ENCODE measurements around the gene RPL23. TPM values are rescaled to one million over a fixed set of nuclear protein-coding genes. Genes with fewer than 3 reads are reported as not detected.

Gene RPL23
- total and polyA plus RNA-seq, 9 of the 15 experiments (the other 6 are each of a cell fraction or from before 2014, with no cell fraction given): 1,745 to 3,667 (median 3,096) TPM

- no peak for TF ChIP-seq TRIM25 (IDR thresholded peaks at IDR 0.05; ENCODE audit: borderline replicate concordance)
- peak; percentile 74 for TF ChIP-seq BCOR (IDR thresholded peaks at IDR 0.05)
- peak; percentile 80 for TF ChIP-seq RFX1 (IDR thresholded peaks at IDR 0.05)
- no peak for TF ChIP-seq NCOA4 (IDR thresholded peaks at IDR 0.05; ENCODE audit: partially characterized antibody)
- no peak for TF ChIP-seq EWSR1 (IDR thresholded peaks at IDR 0.05; ENCODE audit: borderline replicate concordance, low read depth, partially characterized antibody)
- no peak for TF ChIP-seq ZKSCAN1 (IDR thresholded peaks at IDR 0.05; ENCODE audit: low read depth, low read length)
- no peak for TF ChIP-seq HNRNPH1 (optimal IDR thresholded peaks at IDR 0.05; ENCODE audit: low read depth, low read length)
- TF ChIP-seq, protein P1, sequence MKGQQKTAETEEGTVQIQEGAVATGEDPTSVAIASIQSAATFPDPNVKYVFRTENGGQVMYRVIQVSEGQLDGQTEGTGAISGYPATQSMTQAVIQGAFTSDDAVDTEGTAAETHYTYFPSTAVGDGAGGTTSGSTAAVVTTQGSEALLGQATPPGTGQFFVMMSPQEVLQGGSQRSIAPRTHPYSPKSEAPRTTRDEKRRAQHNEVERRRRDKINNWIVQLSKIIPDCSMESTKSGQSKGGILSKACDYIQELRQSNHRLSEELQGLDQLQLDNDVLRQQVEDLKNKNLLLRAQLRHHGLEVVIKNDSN (CRISPR knock-in tag; IDR thresholded peaks at IDR 0.05): no peak
- no peak for TF ChIP-seq ZNF174 (CRISPR knock-in tag; IDR thresholded peaks at IDR 0.05)
- no peak for TF ChIP-seq MBD2 (IDR thresholded peaks at IDR 0.05; ENCODE audit: borderline replicate concordance, low read depth)
- peak; percentile 54; the same call in 1 of the 2 replicates for TF ChIP-seq ZNF316 (IDR thresholded peaks at IDR 0.05)
- TF ChIP-seq NR2C2 (CRISPR knock-in tag; IDR thresholded peaks at IDR 0.05): no peak
- TF ChIP-seq NR2C2 (tag; IDR thresholded peaks at IDR 0.05): no peak
- no peak for TF ChIP-seq DDX20 (tag; IDR thresholded peaks at IDR 0.05; ENCODE audit: low read depth)
- TF ChIP-seq SMC3 (conservative IDR thresholded peaks at IDR 0.05; ENCODE audit: insufficient read depth, low read depth, low read length): no peak
- no peak for TF ChIP-seq TCF7 (IDR thresholded peaks at IDR 0.05; ENCODE audit: borderline replicate concordance)
- TF ChIP-seq, protein P2, sequence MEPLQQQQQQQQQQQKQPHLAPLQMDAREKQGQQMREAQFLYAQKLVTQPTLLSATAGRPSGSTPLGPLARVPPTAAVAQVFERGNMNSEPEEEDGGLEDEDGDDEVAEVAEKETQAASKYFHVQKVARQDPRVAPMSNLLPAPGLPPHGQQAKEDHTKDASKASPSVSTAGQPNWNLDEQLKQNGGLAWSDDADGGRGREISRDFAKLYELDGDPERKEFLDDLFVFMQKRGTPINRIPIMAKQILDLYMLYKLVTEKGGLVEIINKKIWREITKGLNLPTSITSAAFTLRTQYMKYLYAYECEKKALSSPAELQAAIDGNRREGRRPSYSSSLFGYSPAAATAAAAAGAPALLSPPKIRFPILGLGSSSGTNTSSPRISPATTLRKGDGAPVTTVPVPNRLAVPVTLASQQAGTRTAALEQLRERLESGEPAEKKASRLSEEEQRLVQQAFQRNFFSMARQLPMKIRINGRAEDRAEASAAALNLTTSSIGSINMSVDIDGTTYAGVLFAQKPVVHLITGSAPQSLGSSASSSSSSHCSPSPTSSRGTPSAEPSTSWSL (CRISPR knock-in tag; IDR thresholded peaks at IDR 0.05; ENCODE audit: borderline replicate concordance): no peak
- TF ChIP-seq, protein P3, sequence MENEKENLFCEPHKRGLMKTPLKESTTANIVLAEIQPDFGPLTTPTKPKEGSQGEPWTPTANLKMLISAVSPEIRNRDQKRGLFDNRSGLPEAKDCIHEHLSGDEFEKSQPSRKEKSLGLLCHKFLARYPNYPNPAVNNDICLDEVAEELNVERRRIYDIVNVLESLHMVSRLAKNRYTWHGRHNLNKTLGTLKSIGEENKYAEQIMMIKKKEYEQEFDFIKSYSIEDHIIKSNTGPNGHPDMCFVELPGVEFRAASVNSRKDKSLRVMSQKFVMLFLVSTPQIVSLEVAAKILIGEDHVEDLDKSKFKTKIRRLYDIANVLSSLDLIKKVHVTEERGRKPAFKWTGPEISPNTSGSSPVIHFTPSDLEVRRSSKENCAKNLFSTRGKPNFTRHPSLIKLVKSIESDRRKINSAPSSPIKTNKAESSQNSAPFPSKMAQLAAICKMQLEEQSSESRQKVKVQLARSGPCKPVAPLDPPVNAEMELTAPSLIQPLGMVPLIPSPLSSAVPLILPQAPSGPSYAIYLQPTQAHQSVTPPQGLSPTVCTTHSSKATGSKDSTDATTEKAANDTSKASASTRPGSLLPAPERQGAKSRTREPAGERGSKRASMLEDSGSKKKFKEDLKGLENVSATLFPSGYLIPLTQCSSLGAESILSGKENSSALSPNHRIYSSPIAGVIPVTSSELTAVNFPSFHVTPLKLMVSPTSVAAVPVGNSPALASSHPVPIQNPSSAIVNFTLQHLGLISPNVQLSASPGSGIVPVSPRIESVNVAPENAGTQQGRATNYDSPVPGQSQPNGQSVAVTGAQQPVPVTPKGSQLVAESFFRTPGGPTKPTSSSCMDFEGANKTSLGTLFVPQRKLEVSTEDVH (IDR thresholded peaks at IDR 0.05; ENCODE audit: low read depth, partially characterized antibody): no peak
- no peak for TF ChIP-seq TSC22D4 (tag; IDR thresholded peaks at IDR 0.05)
- no peak for TF ChIP-seq TEAD2 (tag; IDR thresholded peaks at IDR 0.05)
- TF ChIP-seq ZNF717 (CRISPR knock-in tag; IDR thresholded peaks at IDR 0.05): no peak
- TF ChIP-seq SAP30 (IDR thresholded peaks at IDR 0.05; ENCODE audit: borderline replicate concordance, insufficient read depth, low read depth, low read length, poor library complexity, severe bottlenecking): no peak
- peak in 1 of 2 experiments; percentile 51; a peak in 2 of 4 replicates for TF ChIP-seq KDM1A (IDR thresholded peaks at IDR 0.05)
- no peak for TF ChIP-seq ATF7 (IDR thresholded peaks at IDR 0.05)
Observed at GRCh38 chr17:38896346-38896954, 42.9 kb upstream of the RPL23 start (continued).
